Measurements from ENCODE around the gene ILDR2.
"Not testable (repeated sequence)": the region's sequence is repeated elsewhere in the genome, so short reads cannot be mapped to it uniquely, and the experiment has no call there.

Gene ILDR2

DNA sequence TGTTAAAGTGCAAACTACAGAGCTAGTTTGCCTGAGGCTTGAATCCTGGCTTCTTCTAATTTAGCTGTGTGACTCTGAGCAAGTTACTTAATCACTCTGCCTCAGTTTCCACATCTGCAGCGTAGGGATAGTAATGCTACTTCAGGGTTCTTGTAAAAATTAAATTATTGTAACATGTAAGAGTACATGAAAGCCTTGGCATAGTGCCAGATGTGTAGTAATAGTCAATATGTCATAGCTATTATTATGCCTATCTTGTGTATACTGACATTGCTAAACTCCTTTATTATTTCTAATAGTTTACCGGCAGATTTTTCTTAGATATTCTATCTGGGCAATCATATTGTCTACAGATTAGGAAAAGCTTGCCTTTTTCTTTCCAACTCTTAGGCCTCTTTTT is 92.4 kb downstream of the ILDR2 start:
- no peak for DNase-seq

DNA sequence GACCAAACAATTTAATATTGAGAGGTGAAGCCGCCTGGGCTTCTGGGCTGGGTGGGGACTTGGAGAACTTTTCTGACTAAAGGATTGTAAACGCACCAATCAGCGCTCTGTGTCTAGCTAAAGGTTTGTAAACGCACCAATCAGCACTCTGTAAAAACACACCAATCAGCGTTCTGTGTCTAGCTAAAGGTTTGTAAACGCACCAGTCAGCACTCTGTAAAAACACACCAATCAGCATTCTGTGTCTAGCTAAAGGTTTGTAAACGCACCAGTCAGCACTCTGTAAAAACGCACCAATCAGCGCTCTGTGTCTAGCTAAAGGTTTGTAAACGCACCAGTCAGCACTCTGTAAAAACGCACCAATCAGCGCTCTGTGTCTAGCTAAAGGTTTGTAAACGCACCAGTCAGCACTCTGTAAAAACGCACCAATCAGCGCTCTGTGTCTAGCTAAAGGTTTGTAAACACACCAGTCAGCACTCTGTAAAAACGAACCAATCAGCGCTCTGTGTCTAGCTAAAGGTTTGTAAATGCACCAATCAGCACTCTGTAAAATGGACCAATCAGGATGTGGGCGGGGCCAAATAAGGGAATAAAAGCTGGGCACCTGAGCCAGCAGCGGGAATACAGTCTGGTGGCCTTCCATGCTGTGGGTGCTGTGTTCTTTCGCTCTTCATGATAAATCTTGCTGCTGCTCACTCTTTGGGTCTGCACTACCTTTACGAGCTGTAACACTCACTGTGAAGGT is 97.0 kb downstream of the ILDR2 start:
- DNase-seq, result not testable (repeated sequence)

DNA sequence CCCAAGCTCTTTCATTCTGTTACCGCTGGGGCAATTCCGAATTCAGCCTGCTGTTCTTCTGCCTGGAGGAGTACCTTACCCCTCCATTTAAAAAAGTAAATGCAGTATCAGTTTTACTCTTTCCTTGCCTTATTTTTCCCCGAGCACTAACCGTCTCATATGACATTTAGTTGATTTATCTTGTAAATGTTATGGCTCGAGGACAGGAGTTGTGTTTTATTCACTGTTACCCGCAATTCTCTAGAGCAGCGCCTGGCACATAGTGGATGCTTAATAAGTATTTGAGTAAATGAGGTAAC is 98.9 kb downstream of the ILDR2 start:
- DNase-seq, result no peak

DNA sequence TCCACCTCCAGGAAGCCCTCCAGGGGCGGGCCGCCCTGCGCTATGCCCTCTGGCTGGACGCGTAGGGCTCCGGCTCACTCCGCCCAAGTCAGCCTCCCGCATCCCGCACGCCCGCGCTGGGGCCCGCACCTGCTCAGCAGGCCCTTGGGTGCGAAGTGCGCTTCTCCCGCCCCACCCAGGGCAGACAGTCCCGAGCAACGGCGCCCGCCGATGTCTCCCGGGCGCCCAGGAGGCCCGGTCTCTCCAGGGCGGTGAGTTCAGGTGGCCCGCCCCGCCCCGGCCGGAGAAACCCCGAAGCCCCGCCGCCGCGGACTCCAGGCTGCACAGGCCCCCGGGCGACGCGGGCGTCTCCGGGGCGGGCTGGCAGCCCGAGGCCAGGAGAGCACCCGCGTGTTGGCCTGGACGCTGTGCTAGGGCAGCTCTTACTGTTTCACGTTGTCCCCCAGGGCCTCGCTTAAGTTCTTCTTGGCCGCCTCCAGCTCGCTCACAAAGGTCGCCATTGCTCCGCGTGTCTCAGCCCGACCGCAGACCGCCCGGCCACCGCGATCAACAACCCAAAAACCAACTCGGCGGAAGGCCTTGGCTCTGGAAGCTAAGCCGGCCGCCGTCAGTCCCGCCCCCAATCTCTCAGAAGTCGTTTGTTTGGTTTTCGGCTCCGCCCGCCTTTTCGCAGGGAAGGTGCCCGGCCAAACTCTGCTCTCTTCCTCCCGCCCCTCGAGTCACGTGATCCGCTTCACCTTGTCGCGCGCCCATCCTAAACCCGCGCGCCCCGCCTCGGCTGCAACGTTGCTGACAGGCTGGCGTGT is 99.4 kb downstream of the ILDR2 start, which contains the start of gene TADA1:
TADA1 (minus strand) TSS at position 531 of the 806 bp plus-strand sequence; CDS start at position 500, 31 bp downstream.
- peak; percentile 99 for DNase-seq

DNA sequence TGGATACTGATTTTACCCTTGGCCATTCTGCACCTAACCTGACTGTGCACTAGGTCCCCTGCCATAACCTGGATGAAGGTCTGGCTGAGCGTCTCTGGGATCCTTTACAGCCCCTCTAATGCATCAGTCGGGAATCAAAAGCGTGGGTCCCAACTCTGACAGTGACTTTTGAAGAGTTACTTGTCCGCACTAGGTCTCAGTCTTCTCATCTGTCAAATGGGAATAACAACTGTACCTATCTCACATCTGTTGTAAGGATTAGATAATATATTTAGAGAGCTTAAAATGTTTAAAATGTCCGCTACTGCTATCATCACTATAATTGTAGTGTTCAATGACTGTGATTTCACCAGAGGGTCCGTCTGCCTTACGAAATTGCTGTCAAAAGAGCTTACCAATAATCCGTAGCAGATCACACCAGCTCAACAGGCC is 100.0 kb downstream of the ILDR2 start:
- DNase-seq, result no peak

DNA sequence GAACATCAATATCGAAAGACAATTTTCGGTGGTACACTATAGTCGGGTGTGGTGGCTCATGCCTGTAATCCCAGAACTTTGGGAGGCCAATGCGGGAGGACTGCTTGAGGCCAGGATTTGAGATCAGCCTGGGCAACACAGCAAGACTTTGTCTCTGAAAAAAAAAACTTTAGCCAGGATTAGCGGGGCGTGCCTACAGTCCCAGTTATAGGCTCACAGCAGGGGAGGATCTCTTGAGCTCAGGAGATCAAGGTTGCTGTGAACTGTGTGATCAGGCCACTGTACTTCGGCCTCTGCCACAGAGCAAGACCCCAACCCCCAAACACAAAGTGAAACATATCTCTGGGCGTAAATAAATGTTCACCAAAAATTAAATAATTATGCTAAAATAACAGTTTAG is 100.9 kb downstream of the ILDR2 start:
- DNase-seq, result no peak

DNA sequence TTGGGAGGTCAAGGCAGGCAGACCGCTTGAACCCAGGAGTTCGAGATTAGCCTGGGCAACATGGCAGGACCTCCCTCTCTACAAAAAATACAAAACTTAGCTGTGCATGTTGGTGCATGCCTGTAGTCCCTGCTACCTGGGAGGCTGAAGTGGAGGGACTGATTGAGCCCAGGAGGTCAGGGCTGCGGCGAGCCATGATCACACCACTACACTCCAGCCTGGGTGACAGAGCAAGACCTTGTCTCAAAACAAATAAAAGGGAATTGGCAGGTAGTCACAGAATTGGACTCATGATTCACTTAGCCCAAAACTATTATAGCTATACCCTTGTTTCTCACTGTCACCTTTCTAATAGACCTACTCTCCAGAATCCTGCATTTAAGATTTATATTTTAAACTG is 104.8 kb downstream of the ILDR2 start:
- DNase-seq, result no peak

DNA sequence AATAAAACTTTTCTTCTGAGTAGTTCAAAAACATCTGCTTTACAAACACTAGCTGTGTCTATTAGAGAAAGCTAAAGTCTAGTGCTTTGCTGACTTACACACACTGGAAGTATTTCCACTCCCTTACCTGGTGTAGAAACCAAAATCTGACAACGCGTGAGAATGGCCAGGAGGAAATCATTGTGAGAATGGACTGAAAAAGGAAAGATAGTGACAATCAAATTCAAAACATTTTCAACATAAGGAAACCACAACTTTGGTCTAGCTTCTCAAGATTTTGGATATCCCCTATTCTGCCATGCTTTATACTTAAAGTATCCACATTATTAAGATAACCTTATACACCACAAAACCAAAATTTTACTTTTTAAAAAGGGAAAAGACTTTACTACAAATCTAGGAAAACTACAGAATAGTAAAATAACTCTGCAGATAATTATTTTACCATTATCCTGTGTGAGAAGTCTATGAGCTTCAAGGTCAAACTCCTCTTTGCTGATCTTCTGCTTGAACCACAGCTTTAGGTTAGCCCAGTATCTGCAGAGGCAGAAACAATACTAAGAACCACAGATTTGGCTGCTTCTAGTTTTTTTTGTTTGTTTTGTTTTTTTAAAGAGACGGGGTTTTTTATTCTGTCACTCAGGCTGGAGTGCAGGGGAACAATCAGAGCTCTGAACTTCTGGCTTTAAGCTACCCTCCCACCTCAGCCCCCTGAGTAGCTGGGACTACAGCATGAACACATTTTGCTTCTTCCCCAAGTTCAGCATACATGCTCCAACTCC is 105.8 kb downstream of the ILDR2 start:
- no peak for DNase-seq

DNA sequence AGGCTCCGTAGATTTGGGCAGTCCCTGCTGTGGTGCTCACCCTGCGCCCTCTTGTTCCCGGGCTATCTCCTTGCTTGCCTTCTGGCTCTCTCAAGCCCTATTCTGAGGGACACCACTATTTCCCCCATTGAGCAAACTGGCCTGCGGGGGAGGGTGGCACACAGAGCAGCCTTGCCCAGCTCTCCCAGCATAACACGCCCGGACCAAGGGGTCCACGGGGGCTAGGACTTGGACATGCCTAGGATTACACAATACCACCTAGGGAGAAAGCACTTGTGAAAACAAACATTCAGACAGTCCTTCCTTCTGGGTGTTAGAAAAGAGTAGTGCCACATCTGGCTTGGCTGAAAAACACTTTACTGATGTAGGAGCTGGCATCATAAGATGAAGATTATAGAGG is 106.7 kb downstream of the ILDR2 start:
- no peak for DNase-seq

DNA sequence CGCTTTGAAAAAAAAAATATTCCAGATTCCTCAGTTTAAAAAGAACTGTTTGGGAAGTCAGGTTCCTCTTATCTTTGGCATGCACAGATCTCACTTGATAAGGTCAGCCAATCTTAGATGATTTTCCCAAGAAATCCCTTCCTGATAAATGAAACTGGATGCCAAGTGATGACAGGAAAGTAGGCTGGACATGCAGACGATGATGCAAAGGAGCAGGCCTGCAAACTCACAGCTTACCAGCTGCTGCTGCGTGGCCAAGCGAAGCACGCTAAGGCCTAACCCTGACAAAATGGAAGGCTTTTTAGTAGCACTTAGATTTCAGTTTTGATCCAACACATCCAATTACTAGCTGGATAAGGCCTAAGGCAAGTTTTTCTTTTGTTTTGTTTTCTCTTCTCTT is 109.4 kb downstream of the ILDR2 start:
- DNase-seq, result no peak

DNA sequence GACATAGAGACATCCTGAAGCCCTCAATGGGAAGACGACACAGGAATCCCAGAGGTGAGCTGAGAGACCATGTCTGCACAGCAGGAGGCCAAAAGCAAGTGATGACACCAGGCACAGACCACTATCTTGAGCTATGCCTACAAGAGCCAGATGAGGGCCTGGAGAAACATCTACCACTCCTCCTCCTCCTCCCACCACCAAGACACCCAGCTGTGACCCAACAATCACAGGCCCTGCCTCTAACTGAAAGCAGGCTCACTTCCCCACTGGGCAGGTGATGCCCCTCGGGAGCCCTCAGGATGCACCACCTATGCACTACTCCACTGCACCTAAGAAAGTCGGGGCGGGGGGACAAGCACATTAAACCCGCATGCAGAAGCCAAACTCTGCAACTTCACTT is 115.7 kb downstream of the ILDR2 start:
- DNase-seq, result no peak

DNA sequence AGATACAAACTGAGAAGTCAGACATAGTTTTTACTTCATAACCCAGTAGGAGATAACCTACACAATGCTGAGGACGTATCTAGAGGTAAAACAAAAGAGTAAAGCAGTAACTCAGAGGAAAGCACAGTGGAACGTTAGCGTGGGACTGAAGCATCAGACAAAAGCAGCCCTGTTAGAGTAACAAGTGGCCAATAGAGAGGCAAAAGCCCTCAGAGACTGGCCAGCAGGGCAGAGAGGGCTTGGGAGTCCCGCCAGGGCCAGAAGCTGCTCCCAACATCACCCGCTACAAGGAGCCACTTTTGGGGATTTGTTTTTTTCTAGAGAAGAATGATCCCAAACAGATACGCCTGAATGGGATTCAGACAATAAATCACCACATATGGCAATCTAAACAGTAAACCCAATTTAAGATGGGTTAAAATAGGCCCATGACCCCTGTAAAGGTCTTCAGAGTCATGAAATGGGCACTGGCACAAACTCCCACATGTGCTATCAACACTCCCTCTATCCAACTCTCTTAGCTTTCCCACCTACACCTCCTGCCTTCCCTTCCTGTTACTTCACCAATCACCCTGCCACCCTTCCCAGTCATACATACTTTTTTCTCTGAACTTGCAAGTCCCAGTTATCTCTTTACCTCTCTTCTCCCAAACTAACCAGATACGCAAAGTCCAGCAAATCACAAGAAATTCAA is 116.5 kb downstream of the ILDR2 start:
- DNase-seq, result no peak

All from NCI-H1092 (cell line).